Measurements from ENCODE around the gene TEDDM1. TPM values are rescaled to one million over a fixed set of nuclear protein-coding genes. Genes with fewer than 3 reads are reported as not detected.
"Not testable (repeated sequence)": the region's sequence is repeated elsewhere in the genome, so short reads cannot be mapped to it uniquely, and the experiment has no call there.

Gene TEDDM1
- total and polyA plus RNA-seq, 2 experiments from 2014 or later: not detected

GRCh38 chr1:182379781-182380180, 20.7 kb downstream of the TEDDM1 start:
- ATAC-seq: not testable (repeated sequence)

DNA sequence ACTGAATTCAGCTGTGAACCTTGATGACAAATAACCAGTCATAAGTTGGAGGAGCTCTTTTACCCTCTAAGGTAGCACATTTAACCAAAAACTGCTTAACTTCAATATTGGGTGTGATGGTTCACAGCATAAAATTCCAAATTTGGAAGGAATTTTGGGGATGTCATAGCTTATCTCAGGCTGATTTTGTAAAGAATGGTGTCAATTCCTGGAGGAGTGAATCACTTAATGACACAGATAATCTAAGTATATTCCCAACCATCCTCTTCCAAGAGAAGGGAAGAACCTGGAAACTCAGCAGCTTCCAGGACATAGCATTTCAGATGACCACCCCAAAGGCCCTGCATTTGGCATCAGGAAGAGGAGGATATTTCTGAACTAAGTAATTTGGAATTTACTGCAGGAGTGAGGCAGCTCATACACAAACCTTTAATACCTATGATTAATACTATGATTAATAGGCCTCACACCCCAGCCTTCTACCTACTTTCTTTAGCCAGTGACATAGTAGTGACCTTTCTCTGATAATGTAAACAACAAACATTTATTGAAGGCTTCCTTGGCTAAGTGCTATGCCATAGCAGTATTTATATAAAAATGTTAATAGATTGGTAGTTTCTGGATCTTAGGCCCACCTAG, 23.4 kb downstream of the TEDDM1 start:
- no peaks in the 10 kb centered on the region for H3K9me2 ChIP-seq (ENCODE audit: insufficient read depth)
- H3K27me3 ChIP-seq (ENCODE audit: insufficient read depth): no peaks in the 10 kb centered on the region
- H3K4me3 ChIP-seq: no peak overlapping the region
- no peaks in the 10 kb centered on the region for H3K4me1 Mint-ChIP-seq
- no peak for ATAC-seq
- H3K4me1 ChIP-seq (ENCODE audit: insufficient read depth): no peaks in the 10 kb centered on the region
- no peak overlapping the region for H3K4me3 Mint-ChIP-seq
- peaks cover 15% of the 10 kb centered on the region; the same call in 1 of the 2 replicates for H4K20me1 ChIP-seq (replicated peaks; ENCODE audit: insufficient read depth)
- peaks cover 8% of the 10 kb centered on the region; the same call in 2 of the 3 replicates for H3K36me3 Mint-ChIP-seq (ENCODE audit: low read depth)
- no peaks in the 10 kb centered on the region for H3K9me3 Mint-ChIP-seq
- H3K36me3 ChIP-seq (ENCODE audit: insufficient read depth): 0 out of 2 replicates have a peak, but pooled peaks cover 5% of the 10 kb centered on the region
- no peak overlapping the region for H3K27ac ChIP-seq (ENCODE audit: low read depth)
- DNase-seq (ENCODE audit: low spot score): no peak
- H3K4me2 ChIP-seq: no peak overlapping the region
- peaks cover 2% of the 10 kb centered on the region; the same call in 1 of the 2 replicates for H3F3A ChIP-seq (replicated peaks; ENCODE audit: low read depth)
- no peaks in the 10 kb centered on the region for H3K79me2 ChIP-seq (replicated peaks; ENCODE audit: insufficient read depth)
- H3K27me3 Mint-ChIP-seq (ENCODE audit: insufficient read depth, low read depth, poor library complexity): peaks cover 6% of the 10 kb centered on the region
- H2AFZ ChIP-seq: no peak overlapping the region
- H3K27ac Mint-ChIP-seq: no peak overlapping the region
- TF ChIP-seq ZNF114 (CRISPR knock-in tag; IDR thresholded peaks at IDR 0.05): no peak
- TF ChIP-seq REST (IDR thresholded peaks at IDR 0.05; ENCODE audit: unreplicated experiment): no peak
- no peak for TF ChIP-seq STAT1 (IDR thresholded peaks at IDR 0.05; ENCODE audit: unreplicated experiment)
- TF ChIP-seq CTCF (conservative IDR thresholded peaks at IDR 0.05; ENCODE audit: low read depth in 2 of 2): no peak
- no peak for TF ChIP-seq ZNF331 (CRISPR knock-in tag; IDR thresholded peaks at IDR 0.05; ENCODE audit: low read depth)
- TF ChIP-seq POLR2AphosphoS5 (IDR thresholded peaks at IDR 0.05; ENCODE audit: low read depth): no peak
- TF ChIP-seq, protein P1, sequence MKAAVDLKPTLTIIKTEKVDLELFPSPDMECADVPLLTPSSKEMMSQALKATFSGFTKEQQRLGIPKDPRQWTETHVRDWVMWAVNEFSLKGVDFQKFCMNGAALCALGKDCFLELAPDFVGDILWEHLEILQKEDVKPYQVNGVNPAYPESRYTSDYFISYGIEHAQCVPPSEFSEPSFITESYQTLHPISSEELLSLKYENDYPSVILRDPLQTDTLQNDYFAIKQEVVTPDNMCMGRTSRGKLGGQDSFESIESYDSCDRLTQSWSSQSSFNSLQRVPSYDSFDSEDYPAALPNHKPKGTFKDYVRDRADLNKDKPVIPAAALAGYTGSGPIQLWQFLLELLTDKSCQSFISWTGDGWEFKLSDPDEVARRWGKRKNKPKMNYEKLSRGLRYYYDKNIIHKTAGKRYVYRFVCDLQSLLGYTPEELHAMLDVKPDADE (IDR thresholded peaks at IDR 0.05): no peak
- no peak for TF ChIP-seq CREB1 (CRISPR knock-in tag; IDR thresholded peaks at IDR 0.05; ENCODE audit: low read depth)
- no peak for TF ChIP-seq EZH2phosphoT487 (IDR thresholded peaks at IDR 0.05; ENCODE audit: unreplicated experiment)
- TF ChIP-seq JUNB (IDR thresholded peaks at IDR 0.05; ENCODE audit: unreplicated experiment): no peak

More at GRCh38 chr1:182379781-182380180, 20.7 kb downstream of the TEDDM1 start:
- Histone ChIP-seq H3K36me3 (ENCODE audit: insufficient read depth) (peaks cover 29% of the 10 kb centered on the region), H3F3A (replicated peaks; ENCODE audit: low read depth) (peaks cover 18% of the 10 kb centered on the region), H4K20me1 (replicated peaks; ENCODE audit: insufficient read depth) (peaks cover 25% of the 10 kb centered on the region)
- H3K79me2 ChIP-seq (replicated peaks; ENCODE audit: insufficient read depth); H3K4me1 ChIP-seq (ENCODE audit: insufficient read depth); H3K9me3 Mint-ChIP-seq; H3K27ac ChIP-seq (ENCODE audit: low read depth); H3K4me1 Mint-ChIP-seq; H3K27ac Mint-ChIP-seq; H3K4me3 ChIP-seq; H2AFZ ChIP-seq; H3K9me2 ChIP-seq (ENCODE audit: insufficient read depth); H3K27me3 ChIP-seq (ENCODE audit: insufficient read depth); H3K27me3 Mint-ChIP-seq (ENCODE audit: insufficient read depth, low read depth, poor library complexity); H3K4me3 Mint-ChIP-seq; DNase-seq (ENCODE audit: low spot score); H3K4me2 ChIP-seq: not testable (repeated sequence)
- H3K36me3 Mint-ChIP-seq (ENCODE audit: low read depth): peaks cover 35% of the 10 kb centered on the region

All from GM23338 (cell line).